NCI-H460 (cell line): ENCODE results near the gene MCFD2. TPM values are rescaled to one million over a fixed set of nuclear protein-coding genes. Genes with fewer than 3 reads are reported as not detected.

ENCODE experiments used
- DNase-seq: peaks from one replicate; pipeline ENCODE4 v3.0.0-alpha.2; 2016; ENCODE audit warnings: low read depth; ENCODE audit errors: extremely low read depth
- polyA plus RNA-seq: library from polyadenylated mRNA; depleted of rRNA; stranded (reverse); fragments of >200 nt; gene quantifications from 2 replicates; pipeline ENCODE4 v1.2.3, GENCODE V29; 2014; cell fraction: nucleus; rRNA removed
- total RNA-seq: library from RNA; depleted of rRNA; stranded (reverse); fragments of >200 nt; shearing (Covaris generic); gene quantifications from 2 replicates; pipeline ENCODE4 v1.2.3, GENCODE V29; 2014; rRNA removed

MCFD2 gene
- 126 and 127 TPM in 2 replicates for total RNA-seq
- polyA plus RNA-seq: 66.3 and 79.2 TPM in 2 replicates

DNA sequence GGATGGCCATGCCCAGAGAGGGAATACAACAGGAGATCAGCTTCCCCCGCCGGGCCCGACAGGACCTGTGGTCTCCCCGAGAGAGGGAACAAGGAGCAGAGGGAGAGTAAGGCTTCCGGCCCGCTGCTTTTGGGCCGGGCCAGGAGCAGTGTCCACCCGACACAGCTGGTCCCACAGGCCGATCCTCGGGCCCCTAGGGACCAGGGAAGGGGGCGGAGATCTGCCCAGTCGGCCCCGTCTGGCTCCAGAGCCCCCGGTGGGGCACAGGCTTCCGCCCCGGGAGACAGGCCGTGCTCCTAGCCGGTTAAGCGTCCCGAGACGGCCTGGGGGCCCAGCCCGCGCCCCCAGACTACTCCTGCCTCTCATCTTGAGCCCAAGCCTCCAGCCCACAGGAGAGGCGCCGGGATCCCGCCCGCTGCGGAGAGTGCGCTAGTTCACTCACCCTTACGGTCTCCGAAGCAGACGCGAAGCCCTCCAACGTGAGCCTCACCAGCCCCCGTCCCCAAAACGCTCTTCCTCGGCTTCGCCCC lies at the start of gene MCFD2:
TSS of gene MCFD2 (minus strand) at position 526 of the 530 bp plus-strand sequence. CDS start 6,635 bp downstream, outside the sequence.
- DNase-seq: no peak

DNA sequence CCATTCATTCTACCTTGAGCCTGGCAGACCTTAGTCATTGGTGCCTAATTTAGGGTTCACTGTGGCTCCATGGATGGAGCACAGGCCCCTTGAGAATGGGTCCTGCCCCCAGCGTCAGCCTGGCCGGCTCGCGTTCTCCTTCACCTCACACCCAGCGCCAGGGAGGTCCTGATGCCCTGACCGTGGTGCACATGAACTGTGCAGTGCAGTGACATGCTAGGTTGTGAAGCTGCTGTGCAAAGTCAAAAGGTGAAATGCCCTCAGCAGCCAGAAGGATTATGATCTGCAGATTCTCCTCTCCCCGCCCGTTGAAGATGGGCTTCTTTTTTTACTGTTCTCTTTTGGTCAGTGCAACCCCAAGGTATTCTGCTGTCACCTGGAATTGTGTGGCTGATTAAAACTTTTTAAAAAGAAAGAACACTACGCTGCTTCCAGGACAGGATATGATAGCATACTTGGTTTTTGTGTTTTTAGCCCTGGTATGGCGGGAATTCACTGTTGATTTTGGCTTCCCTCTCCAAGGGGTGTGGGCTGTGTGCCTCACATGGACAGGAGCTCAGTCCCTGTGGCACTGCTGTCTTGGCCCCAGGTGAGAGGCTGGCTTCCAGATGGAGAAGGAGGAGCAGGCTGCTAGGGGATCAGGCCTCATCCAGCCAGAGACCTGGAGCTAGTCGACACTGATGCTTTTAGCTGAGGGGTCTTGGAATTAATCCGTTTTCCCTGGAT lies 49.4 kb upstream of the MCFD2 start:
- DNase-seq: no peak

DNA sequence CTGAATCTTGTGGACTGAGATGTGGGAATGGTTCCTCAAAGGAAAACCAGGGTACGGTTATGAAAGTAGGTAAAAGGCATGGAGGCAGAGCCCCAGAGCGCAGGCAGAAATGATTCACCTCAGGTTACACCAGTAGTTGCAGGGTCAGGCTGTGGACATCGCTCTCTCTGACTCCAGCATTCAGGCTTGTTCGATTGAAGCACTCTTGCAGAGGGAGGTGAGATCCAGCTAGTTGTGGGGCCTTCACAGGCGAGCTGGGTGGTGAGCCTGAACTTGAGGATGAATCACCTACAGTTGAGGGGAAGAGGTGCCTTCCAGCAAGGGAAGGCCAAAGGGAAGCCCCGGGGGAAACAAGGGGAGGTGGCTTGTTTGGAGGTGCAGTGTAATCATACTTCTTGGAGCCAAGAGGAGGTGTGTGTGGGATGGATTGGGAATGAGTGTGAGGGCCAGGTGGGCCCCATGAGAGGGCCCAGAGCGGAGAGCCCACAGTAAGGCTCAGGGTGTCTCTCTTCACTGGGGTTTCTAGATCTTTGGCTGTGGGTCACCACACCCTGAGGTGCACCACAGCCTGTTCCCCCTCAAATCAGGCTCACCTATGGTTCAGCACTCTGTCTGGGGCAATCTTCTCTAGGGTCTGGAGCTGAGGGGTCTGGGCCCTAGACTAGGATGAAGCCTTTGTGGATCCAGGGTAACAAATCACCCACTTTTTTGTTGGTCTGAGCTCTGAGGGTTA lies 48.5 kb upstream of the MCFD2 start:
- DNase-seq: no peak

DNA sequence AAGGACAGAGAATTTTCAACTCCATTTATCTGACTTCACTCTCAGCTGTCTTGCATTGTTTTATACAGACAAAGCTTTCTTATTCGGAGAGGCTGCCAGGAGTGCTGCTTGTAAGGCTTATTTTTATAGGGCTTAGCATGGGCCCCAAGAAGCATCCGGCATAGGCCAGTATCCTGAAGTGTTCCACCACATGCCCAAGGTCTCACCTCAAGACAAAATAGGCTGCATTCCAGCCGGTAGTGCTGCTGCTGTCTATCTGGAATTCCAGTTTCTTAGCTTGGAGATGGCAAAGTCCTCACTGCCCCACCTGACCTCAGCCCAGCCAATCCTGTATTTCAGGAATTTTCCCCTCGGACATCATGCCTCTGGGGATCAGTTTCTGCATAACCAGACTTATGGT lies 47.6 kb upstream of the MCFD2 start:
- no peak for DNase-seq

DNA sequence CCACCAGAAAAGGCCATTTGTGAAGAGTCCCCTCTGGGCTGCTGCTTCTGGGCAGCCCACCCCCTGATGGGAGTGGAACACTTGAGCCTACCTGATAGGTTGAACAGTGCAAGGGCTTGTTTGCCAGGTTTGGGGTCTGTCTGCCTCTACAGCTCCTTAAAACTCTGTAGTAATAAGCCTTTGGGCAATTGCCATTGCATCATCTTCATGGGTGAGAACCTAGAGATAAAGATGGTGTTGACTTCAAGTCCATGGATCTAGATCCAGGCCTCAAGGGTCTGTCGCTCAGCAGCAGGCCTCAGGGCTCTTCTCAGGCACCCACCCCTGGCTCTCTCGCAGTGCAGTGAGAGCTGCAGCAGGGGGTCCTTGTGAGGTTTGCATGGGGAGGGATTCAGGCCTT lies 47.1 kb upstream of the MCFD2 start:
- DNase-seq: no peak

DNA sequence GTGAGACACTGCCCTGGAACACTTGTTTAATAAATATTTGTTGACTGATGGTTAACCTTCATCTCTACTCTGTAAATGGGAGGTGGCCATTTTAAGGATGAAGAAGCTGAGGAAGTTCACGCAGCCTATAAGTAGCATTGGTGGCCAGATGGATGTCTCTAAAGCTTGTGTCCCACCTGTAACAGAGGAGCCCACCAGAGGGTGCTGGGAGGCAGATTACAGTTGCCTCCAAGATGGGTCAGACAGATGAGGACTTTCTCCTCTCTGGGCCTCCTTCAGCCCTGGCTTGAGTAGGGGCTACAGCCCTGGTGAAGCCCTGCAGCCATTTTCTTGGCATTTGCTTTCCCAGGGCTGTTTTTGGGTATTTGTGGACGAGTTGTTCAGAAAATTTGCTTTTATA lies 45.0 kb upstream of the MCFD2 start:
- no peak for DNase-seq

DNA sequence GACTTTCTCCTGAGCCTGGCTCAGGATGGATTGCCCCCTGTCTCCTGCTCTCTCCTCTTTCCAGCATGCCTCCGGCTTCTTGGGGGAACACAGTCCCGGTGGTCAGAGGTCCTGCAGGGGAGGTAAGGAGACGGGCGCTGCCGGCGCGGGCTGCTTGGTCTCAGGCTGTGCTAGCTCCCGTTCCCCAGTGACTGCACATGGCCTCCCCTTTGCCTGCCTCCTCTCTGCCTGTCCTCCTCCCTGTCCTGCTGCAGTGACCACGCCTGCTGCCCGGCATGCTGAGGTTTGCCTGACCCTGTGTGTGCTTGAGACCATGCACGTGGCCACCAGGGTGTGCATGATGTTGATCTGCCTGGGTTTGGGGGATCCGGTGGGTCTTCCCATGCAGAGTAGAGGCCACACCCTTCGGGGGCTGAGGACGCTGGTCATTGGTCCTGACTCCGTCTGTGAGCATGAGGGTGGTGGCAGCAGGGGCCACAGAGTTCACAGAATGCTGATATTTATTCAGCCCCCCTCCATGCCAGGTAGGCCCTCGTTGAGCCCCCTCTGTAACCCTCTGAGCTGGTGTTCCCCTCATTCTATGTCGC lies 42.9 kb upstream of the MCFD2 start:
- DNase-seq: no peak

DNA sequence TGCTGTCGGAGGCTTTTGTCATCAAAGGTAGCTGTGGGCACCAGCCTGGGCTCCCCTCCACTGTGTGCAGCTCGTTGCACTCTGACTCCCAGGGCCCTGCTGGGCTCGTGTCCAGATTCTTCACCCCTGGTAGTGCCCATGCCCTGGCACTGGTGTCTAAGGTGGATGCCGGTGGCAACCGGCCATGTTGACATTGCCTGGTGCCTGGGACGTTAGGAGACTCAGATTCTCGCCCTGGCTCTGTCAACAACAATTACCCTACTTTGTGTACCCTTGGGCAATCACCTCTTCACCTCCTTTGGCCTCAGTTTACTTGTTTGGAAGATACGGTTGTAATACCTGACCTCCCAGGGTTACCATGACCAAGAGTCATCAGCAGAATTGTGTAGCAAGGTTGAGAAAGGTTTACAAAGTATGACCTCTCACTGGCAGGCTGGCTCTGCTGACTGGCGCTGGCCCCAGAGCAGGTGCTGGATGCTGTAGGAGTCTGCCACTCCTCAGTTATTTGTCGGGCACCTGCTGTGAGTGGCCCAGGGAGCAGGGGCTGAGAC lies 41.5 kb upstream of the MCFD2 start:
- no peak for DNase-seq

DNA sequence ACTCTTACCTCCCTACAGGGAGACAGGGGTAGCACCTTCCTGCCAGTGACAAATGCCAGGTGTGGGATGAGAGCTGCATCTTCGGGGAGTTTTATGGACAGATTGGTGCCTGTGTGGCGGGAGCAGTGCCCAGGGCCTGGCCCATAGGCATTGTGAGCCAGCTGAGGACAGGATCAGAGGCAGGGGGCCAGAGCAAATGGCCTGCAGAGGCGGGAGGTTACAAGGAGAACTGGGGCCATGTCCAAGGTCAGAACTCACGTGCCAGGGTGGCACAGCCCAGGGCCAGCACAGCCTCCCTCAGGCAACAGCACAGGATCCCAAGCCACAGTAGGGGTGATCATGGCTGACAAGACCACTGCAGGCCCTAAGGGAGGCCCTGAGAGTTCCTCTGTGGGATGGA lies 40.2 kb upstream of the MCFD2 start:
- no peak for DNase-seq

DNA sequence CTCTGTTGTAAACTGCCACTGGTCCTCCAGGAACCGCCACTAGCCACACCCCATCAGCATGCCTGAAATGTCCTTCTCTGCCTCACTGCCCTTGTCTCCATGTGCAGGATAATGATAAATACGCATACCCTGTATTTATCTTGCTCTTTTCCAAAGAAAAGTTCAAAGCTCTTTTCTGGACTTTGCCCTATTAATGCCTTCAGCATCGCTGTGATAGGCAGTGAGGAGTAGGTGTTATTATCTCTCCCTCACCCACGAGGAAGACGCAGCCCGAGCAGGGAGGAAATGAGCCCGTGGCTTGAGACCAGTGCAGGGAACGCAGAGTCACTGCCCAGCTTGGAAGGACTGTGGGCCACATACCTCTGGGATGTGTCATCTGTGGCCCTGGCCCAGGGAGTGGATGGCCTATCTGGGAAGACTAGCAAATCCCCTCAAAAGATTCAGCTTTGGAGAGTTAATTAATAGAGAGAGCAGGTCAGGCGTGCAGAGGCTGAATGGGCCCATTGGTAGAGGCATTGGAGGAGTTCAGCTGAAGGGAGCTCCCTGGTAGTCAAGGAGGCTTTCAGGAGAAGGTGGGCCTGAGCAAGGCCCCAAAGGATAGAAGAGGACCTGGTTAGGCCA lies 39.5 kb upstream of the MCFD2 start:
- DNase-seq: peak; percentile 66

DNA sequence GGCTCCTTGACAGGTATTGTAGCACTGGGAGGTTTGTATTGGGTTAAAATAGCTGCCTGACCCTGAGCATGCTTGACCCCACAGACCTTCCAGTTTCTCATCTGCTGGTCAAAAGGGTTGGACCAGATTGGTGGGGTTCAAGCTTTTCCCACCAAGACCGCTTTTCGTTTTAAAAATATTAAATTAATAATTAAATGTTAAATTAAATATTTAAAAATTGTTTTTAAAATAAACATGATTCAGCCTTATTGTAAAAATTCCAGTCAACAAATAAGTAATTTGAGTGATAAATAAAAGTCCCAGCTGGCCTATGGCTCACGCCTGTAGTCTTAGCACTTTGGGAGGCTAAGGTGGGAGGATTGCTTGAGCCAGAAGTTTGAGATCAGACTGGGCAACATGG lies 36.6 kb upstream of the MCFD2 start:
- no peak for DNase-seq

DNA sequence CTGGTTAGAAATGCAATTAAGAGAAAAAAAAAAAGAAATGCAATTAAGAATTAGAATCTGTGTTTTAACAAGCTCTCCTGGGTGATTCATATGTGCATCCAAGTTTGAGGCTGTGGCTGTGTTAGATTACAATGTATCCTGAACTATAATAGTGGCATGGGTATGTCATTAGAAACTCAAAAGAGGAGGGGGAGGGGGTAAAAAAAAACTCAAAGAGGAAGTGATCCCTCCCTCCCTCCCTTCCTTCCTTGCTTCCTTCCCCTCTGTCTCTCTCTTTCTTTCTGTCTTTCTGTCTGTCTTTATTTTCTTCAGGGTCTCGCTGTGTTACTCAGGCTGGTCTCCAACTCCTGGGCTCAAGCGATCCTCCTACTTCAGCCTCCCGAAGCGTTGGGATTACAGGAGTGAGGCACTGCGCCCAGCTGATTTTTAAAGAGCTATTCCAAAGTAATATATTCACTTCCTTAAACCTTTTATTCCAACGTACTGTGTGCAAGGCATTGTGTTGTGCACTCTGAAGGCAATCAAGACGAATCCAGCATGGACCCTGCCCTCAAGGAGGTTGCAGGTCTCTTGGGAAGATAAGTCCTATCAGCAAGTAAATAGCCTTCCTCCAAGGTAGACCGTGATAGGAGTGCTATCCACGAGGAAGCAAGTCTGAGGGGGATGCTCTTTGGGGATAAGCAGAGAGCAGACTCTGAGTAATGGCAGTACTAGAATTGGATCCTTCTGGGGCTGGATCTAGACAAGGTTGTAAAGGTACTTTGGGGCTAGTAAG lies 35.9 kb upstream of the MCFD2 start:
- DNase-seq: no peak

DNA sequence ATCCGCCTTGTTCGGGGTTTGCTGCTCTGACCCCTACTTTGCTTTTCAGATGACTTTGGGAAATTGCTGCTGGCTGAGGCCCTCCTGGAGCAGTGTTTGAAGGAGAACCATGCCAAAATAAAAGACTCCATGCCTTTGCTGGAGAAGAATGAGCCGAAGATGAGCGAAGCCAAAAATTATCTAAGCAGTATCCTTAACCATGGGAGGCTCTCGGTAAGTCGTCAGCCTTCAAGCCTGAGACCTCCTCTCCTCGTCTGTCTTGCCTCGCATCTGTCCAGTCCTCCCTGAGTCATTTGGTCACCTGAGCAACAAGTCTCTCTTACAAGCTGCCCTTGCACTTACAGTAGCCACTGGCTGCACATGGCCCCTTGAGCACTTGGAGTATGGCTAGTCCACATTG lies 34.7 kb upstream of the MCFD2 start:
- no peak for DNase-seq

DNA sequence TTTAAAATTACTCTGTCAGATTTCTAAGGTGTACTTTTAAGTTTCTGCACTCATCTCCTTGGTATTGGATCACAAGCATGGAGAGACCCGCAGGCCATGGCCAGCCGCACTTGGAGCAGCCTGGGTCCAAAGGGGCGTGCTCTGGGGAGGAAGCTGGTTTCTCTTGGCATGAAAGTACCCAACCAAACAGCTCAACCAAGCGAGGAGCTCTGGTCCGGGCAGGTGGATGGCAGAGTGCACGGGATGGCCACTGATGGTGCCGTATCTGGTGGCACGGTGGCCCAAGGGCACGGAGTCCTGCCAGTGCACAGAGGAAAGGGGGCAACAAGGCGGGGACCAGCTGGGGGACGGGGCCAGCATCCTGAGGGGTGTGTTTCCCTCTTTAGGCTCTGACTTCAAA lies 32.2 kb upstream of the MCFD2 start:
- no peak for DNase-seq

DNA sequence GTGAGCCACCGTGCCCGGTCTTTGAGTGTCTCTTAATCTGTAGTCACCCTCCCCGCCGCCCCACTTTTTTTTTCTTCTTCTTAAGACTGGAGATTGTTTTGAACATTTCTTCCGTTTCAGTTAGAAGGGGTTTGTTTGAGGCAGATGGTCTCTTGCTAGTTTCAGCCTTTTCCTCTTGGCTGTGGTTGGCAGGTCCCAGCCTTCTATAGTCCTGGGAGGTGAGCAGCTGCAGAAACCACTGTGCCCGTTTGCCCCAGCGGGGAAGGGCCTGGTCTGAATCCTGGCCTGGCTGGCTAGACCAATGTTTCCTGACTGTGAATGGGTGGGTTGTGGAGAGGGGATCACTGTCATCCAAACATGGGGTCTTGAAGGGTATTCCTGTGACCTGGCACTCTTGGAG lies 30.1 kb upstream of the MCFD2 start:
- no peak for DNase-seq

DNA sequence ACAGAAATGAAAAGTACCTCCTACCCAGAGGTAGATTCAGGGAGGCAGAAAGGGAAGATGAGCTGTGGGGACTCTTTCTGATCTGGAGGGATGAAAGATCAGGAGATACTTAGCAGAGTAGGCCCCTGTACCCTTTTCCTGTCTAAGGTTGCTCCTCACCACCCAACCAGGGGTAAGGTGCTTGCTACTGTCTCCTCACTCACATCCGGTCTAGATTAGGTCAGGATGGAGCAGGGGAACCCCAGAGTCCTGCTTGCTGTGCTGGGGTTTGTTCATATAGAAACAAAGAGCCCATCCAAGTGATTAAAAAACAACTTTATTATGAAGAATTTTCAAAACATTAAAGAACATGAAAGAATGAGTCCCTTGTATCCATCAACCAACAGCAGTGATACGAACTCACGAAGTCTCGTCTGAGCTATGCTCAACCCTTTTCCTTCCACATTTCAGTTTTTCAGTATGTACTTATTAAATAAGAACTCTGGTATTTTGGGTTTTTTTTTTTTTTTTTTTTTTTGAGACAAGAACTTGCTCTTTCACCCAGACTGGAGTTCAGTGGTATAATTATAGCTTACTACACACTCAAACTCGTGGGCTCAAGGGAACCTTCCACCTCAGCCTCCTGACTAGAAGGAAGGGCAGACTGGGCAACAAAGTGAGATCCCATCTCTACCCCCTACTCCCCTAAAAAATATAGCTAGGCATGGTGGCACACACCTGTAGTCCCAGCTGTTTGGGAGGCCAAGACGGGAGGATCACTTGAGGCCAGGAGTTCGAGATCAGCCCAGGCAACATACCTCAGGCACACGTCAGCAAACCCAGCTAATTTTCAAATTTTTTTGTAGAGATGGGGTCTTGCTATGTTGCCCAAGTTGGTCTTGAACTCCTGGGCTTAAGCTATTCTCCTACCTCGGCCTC lies 28.5 kb upstream of the MCFD2 start:
- DNase-seq: no peak

DNA sequence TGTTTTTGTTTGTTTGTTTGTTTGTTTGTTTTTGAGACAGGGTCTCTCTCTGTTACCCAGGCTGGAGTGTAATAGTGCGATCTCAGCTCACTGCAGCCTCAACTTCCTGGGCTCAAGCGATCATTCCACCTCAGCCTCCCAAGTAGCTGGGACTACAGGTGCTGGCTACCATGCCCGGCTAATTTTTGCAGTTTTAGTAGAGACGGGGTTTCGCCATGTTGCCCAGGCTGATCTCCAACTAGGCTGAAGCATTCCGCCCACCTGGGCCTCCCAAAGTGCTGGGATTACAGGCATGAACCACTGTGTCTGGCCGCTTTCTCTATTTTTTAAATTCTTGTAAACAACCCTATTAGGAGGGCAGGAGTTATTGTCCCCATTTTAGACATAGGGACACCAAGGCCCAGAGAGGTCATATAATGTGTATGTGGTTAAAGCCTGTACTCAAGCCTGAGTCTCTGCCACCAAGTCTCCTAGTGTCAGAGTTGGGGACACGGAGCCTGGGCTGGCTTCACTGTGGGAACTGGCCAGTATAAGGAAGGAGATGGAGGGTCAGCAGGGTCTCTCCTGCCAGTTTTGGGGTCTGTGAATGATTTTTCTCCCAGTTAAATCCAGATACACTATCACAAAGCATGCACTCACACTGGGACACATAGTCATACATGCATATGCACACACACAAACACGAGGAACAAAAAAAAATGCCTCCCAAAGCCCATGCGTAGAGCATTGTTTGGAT lies 27.5 kb upstream of the MCFD2 start:
- DNase-seq: no peak

DNA sequence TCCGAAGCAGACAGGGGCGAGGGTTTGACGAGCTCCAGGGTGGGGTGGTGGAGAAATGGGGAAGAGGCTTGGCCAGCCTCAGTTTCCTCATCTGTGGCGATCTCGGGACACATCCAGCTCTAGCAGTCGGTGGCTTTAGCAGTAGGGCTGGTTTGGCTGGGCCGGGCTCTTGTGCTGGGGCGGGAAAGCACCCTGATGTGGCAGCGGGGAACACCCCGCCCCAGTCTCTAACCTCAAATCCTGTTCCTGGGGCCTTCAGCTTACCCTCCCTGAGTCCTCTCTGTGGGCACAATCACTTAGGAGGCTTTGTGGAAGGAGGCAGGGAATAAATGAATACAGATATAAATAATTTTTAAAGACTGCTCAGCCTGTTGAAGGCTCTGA lies 26.5 kb upstream of the MCFD2 start:
- no peak for DNase-seq
